C4-2B (cell line): ENCODE data around the gene NUFIP1.

ENCODE experiments used
- H3K27ac ChIP-seq: fragments of 450-650 bp; 2 replicates; pipeline ENCODE4 v1.5.1; 2017
- CTCF ChIP-seq: fragments of 450-650 bp; conservative IDR thresholded peaks from 2 replicates; pipeline ENCODE4 v1.5.1; 2017; ENCODE audit warnings: mild to moderate bottlenecking
- ZFX ChIP-seq: fragments of 450-650 bp; IDR thresholded peaks from 2 replicates; pipeline ENCODE4 v1.6.1; 2017

Gene NUFIP1

GRCh38 chr13:44918326-44919103, 70.8 kb downstream of the NUFIP1 start:
- H3K27ac ChIP-seq: peak overlapping the region; percentile 67
- no peak for TF ChIP-seq ZFX
- peak; percentile 41 for TF ChIP-seq CTCF

GRCh38 chr13:44917589-44918325, 71.5 kb downstream of the NUFIP1 start:
- H3K27ac ChIP-seq: peak overlapping the region; percentile 67
- no peak for TF ChIP-seq ZFX
- TF ChIP-seq CTCF: no peak

- no peak overlapping the region for H3K27ac ChIP-seq
- TF ChIP-seq CTCF: no peak
- no peak for TF ChIP-seq ZFX
These were observed 76.8 kb downstream of the NUFIP1 start for GRCh38 chr13:44912278-44913016.

GRCh38 chr13:44908712-44909111, 80.6 kb downstream of the NUFIP1 start:
- no peak overlapping the region for H3K27ac ChIP-seq
- TF ChIP-seq ZFX: no peak
- no peak for TF ChIP-seq CTCF

- H3K27ac ChIP-seq: no peak overlapping the region
- no peak for TF ChIP-seq ZFX
These were observed 81.0 kb downstream of the NUFIP1 start for GRCh38 chr13:44908266-44908665.

- no peak for TF ChIP-seq CTCF
- TF ChIP-seq ZFX: no peak
These were observed 82.6 kb downstream of the NUFIP1 start for GRCh38 chr13:44906713-44907112.

GRCh38 chr13:44906230-44906629, 83.0 kb downstream of the NUFIP1 start:
- peak overlapping the region; percentile 69 for H3K27ac ChIP-seq
- no peak for TF ChIP-seq ZFX
- no peak for TF ChIP-seq CTCF

More at GRCh38 chr13:44906713-44907112, 82.6 kb downstream of the NUFIP1 start:
- H3K27ac ChIP-seq: peak overlapping the region; percentile 69
